GM12873 (cell line): ENCODE measurements around the gene MSX2.

Source experiments
- TF ChIP-seq, protein P1 (sequence below): IDR thresholded peaks from 2 replicates; pipeline ENCODE4 v1.5.1; 2012; ENCODE audit warnings: low read depth, mild to moderate bottlenecking, moderate library complexity, low read length, control low read depth; ENCODE audit not compliant: insufficient read depth; ENCODE audit errors: missing control alignments

The MSX2 gene

DNA sequence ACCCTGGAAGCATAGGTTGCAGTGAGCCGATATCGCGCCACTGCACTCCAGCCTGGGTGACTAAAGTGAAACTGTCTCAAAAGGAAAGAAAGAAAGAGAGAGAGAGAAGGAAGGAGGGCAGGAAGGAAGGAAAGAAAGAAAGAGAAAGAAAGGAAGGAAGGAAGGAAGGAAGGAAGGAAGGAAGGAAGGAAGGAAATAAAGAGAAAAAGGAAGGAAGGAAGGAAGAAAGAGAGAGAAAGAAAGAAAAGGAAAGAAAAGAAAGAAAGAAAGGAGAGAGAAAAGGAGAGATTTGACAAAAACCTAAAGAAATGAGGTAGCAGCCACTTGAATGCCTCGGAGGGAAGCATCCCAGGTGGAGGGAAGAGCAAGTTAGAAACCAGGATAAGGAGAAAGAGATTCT is 44.6 kb downstream of the MSX2 start:
- TF ChIP-seq, protein P1, sequence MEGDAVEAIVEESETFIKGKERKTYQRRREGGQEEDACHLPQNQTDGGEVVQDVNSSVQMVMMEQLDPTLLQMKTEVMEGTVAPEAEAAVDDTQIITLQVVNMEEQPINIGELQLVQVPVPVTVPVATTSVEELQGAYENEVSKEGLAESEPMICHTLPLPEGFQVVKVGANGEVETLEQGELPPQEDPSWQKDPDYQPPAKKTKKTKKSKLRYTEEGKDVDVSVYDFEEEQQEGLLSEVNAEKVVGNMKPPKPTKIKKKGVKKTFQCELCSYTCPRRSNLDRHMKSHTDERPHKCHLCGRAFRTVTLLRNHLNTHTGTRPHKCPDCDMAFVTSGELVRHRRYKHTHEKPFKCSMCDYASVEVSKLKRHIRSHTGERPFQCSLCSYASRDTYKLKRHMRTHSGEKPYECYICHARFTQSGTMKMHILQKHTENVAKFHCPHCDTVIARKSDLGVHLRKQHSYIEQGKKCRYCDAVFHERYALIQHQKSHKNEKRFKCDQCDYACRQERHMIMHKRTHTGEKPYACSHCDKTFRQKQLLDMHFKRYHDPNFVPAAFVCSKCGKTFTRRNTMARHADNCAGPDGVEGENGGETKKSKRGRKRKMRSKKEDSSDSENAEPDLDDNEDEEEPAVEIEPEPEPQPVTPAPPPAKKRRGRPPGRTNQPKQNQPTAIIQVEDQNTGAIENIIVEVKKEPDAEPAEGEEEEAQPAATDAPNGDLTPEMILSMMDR: no peak

DNA sequence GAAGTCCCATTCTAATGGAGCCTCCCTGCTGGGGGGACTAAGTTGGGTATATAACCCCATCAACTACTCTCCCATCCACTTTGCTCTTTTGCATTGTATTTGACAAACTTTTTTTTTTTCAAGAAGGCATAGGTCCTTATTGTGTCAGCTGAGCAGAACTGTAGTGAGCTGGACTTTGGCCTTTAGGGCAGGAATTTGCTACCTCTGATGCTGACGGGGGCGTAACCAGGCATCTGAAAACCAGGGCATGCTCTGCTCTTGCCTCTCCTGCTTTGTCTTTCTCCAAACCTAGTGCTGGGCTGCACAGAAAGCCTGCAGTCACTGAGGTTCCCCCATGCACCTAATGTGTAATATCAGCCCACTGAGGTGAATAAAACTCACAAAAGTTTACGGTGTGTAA is 49.0 kb downstream of the MSX2 start:
- TF ChIP-seq, protein P1: no peak

DNA sequence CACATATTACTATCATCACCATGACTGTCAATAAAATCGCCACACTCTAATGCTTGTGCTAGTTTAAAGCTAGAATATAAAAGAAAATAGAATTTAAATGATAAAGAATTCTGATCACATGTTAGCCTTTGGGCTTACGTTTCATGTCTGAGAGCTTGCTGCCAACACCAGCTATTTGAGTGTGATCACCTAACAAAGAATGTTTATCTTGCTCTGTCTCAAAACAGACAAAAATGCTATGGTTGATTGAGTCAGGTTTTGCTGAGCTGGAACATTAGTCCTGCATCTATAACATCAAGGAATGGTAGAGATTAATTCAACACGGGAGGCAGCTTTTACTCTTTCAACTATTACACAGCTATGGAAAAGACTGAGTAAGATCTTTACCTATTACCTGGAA is 50.7 kb downstream of the MSX2 start:
- TF ChIP-seq, protein P1: no peak

DNA sequence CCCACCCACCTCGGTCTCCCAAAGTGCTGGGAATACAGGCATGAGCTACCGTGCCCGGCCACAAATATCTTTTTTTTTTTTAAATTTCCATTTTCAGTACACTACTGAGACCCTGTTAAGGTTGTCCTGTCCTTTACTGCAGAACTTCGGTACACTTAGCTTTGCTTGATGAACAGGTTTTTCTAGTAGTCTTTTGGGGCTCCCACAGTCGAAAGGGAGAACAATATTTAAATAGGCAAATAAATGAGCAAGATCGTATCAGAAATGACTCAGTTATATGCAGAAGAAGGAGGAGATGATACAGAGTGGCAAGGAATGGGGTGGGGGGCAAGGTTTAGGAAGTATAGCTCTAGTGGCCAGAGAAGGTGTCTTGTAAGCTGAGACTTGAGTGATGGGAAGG is 52.7 kb downstream of the MSX2 start:
- TF ChIP-seq, protein P1: no peak

- TF ChIP-seq, protein P1: no peak
Observed at GRCh38 chr5:174777583-174777982, 53.2 kb downstream of the MSX2 start.
